OCI-LY7 (cell line): ENCODE results near the gene DMXL2. TPM values are rescaled to one million over a fixed set of nuclear protein-coding genes. Genes with fewer than 3 reads are reported as not detected.

Experiments used
- BruUV-seq: library from RNA; stranded (reverse); fragments of 400-500 nt; replicated peaks from 2 replicates; lab custom pipeline; 2021; lab: Mats Ljungman, UMichigan
- CTCF ChIA-PET: fragments of 300-600 bp; sonication (Branson Sonifier 250); formaldehyde crosslinking; loops from one replicate; lab custom pipeline; 2022; ENCODE audit warnings: antibody characterized with exemption; ENCODE audit not compliant: unreplicated experiment; lab: Charles Lee
- POLR2A ChIA-PET: fragments of 300-600 bp; sonication (Branson Sonifier 250); formaldehyde crosslinking; loops from one replicate; lab custom pipeline; 2022; ENCODE audit warnings: antibody characterized with exemption; lab: Charles Lee
- DNase-seq: peaks from one replicate; pipeline ENCODE4 v3.0.0-alpha.2; 2015; ENCODE audit warnings: low spot score
- H2AFZ ChIP-seq: fragments of 200-600 bp; sonication (generic), shearing (Covaris generic); 2 replicates; pipeline ENCODE4 v1.6.1; 2014; ENCODE audit warnings: mild to moderate bottlenecking, antibody characterized with exemption, low read length, moderate library complexity
- H3K27ac ChIP-seq: fragments of 200-600 bp; sonication (generic); 2 replicates; pipeline ENCODE4 v1.5.1; 2014; ENCODE audit warnings: mixed run types, low read depth, mild to moderate bottlenecking, moderate library complexity, low read length, inconsistent platforms; ENCODE audit not compliant: poor library complexity, severe bottlenecking
- H3K36me3 ChIP-seq: fragments of 200-600 bp; sonication (generic); 2 replicates; pipeline ENCODE4 v1.6.1; 2014; ENCODE audit warnings: mild to moderate bottlenecking, antibody characterized with exemption, low read length, moderate library complexity, mixed read lengths; ENCODE audit not compliant: insufficient read depth
- H3K4me1 ChIP-seq: fragments of 200-600 bp; sonication (generic); 2 replicates; pipeline ENCODE4 v1.5.1; 2014; ENCODE audit warnings: mild to moderate bottlenecking, low read length; ENCODE audit not compliant: insufficient read depth, poor library complexity, severe bottlenecking
- H3K4me2 ChIP-seq: fragments of 200-600 bp; sonication (generic); 2 replicates; pipeline ENCODE4 v1.6.1; 2014; ENCODE audit warnings: mild to moderate bottlenecking, low read length
- H3K4me3 ChIP-seq: fragments of 200-600 bp; sonication (generic); 2 replicates; pipeline ENCODE4 v1.5.1; 2014; ENCODE audit warnings: mild to moderate bottlenecking, low read depth, low read length; ENCODE audit not compliant: poor library complexity, severe bottlenecking
- H3K79me2 ChIP-seq: fragments of 200-600 bp; sonication (generic); 2 replicates; pipeline ENCODE4 v1.6.1; 2016; ENCODE audit warnings: low read depth, mild to moderate bottlenecking, low read length, moderate library complexity, mixed read lengths; ENCODE audit not compliant: insufficient read depth
- H3K9me2 ChIP-seq: fragments of 200-600 bp; sonication (generic); 2 replicates; pipeline ENCODE4 v1.6.1; 2016; ENCODE audit warnings: mild to moderate bottlenecking, low read length, mixed read lengths; ENCODE audit not compliant: insufficient read depth
- H3K9me3 ChIP-seq: fragments of 200-600 bp; sonication (generic); 2 replicates; pipeline ENCODE4 v1.6.1; 2014; ENCODE audit warnings: mild to moderate bottlenecking, mixed run types, low read length, mixed read lengths
- H4K20me1 ChIP-seq: fragments of 200-600 bp; sonication (generic); 2 replicates; pipeline ENCODE4 v1.6.1; 2014; ENCODE audit warnings: mild to moderate bottlenecking, antibody characterized with exemption, low read length, moderate library complexity, mixed read lengths; ENCODE audit not compliant: insufficient read depth
- EZH2phosphoT487 ChIP-seq: fragments of 200-600 bp; sonication (generic); IDR thresholded peaks from 2 replicates; pipeline ENCODE4 v1.6.1; 2018; ENCODE audit warnings: low read depth, borderline replicate concordance, mild to moderate bottlenecking, mixed run types, antibody characterized with exemption, low read length, moderate library complexity, mixed read lengths
- intact Hi-C: fragments of 100-400 bp; cut with micrococcal nuclease; formaldehyde crosslinking; loops from one replicate; pipeline ENCODE4 v1.10.0; 2022; ENCODE audit not compliant: unreplicated experiment
- total RNA-seq, 2 experiments: library from RNA; depleted of rRNA in 1 of 2; stranded (reverse); fragments of >200 nt in 1 of 2; shearing (Covaris generic) in 1 of 2; gene quantifications; 2 replicates each; pipeline ENCODE4 v1.2.3, GENCODE V29; 2014 to 2022
- TF ChIP-seq, protein P1 (sequence below): fragments of 200-600 bp; sonication (generic); conservative IDR thresholded peaks from 2 replicates; pipeline ENCODE4 v1.5.1; 2014; ENCODE audit warnings: mild to moderate bottlenecking, antibody characterized with exemption, low read length, moderate library complexity, mixed read lengths

The DMXL2 gene
- total RNA-seq, 2 experiments from 2014 or later: 0.32 to 0.47 TPM

- H3K4me2 ChIP-seq: no peak overlapping the region
- no peak overlapping the region for H3K27ac ChIP-seq
- no peaks in the 10 kb centered on the region for H3K4me1 ChIP-seq
- H3K36me3 ChIP-seq: no peaks in the 10 kb centered on the region
- H3K4me3 ChIP-seq: no peak overlapping the region
- H2AFZ ChIP-seq: no peak overlapping the region
- ChIA-PET CTCF (no interaction called here), POLR2A (no interaction called here)
- H3K9me3 ChIP-seq: no peaks in the 10 kb centered on the region
- TF ChIP-seq EZH2phosphoT487: no peak
- TF ChIP-seq, protein P1, sequence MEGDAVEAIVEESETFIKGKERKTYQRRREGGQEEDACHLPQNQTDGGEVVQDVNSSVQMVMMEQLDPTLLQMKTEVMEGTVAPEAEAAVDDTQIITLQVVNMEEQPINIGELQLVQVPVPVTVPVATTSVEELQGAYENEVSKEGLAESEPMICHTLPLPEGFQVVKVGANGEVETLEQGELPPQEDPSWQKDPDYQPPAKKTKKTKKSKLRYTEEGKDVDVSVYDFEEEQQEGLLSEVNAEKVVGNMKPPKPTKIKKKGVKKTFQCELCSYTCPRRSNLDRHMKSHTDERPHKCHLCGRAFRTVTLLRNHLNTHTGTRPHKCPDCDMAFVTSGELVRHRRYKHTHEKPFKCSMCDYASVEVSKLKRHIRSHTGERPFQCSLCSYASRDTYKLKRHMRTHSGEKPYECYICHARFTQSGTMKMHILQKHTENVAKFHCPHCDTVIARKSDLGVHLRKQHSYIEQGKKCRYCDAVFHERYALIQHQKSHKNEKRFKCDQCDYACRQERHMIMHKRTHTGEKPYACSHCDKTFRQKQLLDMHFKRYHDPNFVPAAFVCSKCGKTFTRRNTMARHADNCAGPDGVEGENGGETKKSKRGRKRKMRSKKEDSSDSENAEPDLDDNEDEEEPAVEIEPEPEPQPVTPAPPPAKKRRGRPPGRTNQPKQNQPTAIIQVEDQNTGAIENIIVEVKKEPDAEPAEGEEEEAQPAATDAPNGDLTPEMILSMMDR: no peak
- intact Hi-C loops: no loop called here
- no peak for DNase-seq
- H3K9me2 ChIP-seq: no peaks in the 10 kb centered on the region
- BruUV-seq: no TSS peak
- H3K79me2 ChIP-seq: no peaks in the 10 kb centered on the region
- H4K20me1 ChIP-seq: no peaks in the 10 kb centered on the region
Measured at GRCh38 chr15:51533672-51534398, 88.7 kb downstream of the DMXL2 start.

DNA sequence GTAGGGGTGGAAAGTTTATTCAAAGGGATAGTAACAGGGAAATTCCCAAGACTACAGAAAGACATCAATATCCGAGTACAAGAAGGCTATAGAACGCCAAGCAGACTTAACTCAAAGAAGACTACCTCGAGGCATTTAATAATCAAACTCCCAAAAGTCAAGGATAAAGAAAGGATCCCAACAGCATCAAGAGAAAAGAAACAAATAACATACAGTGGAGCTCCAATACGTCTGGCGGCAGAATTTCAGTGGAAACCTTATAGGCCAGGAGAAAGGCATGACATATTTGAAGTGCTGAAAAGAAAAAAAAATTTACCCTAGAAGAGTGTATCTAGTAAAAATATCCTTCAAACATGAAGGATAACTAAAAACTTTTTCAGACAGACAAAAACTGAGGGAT, 95.6 kb downstream of the DMXL2 start:
- CTCF ChIA-PET: no interaction called here

More for the DNA sequence above, 95.6 kb downstream of the DMXL2 start:
- H3K4me3 ChIP-seq: no peak overlapping the region
- no peak overlapping the region for H3K4me2 ChIP-seq
- no peak for TF ChIP-seq EZH2phosphoT487
- TF ChIP-seq, protein P1: no peak
- H3K79me2 ChIP-seq: no peaks in the 10 kb centered on the region
- intact Hi-C loops: no loop called here
- no peaks in the 10 kb centered on the region for H3K9me3 ChIP-seq
- POLR2A ChIA-PET: interaction anchor here (1.0 kb wide), 1 partner anchor 14 kb away, joined by 3 read pairs; no protein-coding TSS in a partner anchor
- no TSS peak for BruUV-seq
- no peaks in the 10 kb centered on the region for H3K4me1 ChIP-seq
- H3K36me3 ChIP-seq: no peaks in the 10 kb centered on the region
- no peak for DNase-seq
- no peak overlapping the region for H3K27ac ChIP-seq
- H4K20me1 ChIP-seq: no peaks in the 10 kb centered on the region
- H2AFZ ChIP-seq: no peak overlapping the region
- H3K9me2 ChIP-seq: no peaks in the 10 kb centered on the region
